ENCODE data around the gene HDAC5. TPM values are rescaled to one million over a fixed set of nuclear protein-coding genes. Genes with fewer than 3 reads are reported as not detected.

HDAC5 gene
- total RNA-seq, 1 donor from 2014 or later, result 55.3 TPM

GRCh38 chr17:44094701-44095387 is 28.6 kb downstream of the HDAC5 start:
- Histone ChIP-seq H3K36me3 (peaks cover 38% of the 10 kb centered on the region), H3K4me3 (no peak overlapping the region), H3K4me1 (peaks cover 28% of the 10 kb centered on the region), H3K27me3 (no peaks in the 10 kb centered on the region), H3K27ac (peak overlapping the region; percentile 90), H3K9me3 (no peaks in the 10 kb centered on the region)
- intact Hi-C loops (cut with DNase I), result no loop called here
- TF ChIP-seq, protein P1, sequence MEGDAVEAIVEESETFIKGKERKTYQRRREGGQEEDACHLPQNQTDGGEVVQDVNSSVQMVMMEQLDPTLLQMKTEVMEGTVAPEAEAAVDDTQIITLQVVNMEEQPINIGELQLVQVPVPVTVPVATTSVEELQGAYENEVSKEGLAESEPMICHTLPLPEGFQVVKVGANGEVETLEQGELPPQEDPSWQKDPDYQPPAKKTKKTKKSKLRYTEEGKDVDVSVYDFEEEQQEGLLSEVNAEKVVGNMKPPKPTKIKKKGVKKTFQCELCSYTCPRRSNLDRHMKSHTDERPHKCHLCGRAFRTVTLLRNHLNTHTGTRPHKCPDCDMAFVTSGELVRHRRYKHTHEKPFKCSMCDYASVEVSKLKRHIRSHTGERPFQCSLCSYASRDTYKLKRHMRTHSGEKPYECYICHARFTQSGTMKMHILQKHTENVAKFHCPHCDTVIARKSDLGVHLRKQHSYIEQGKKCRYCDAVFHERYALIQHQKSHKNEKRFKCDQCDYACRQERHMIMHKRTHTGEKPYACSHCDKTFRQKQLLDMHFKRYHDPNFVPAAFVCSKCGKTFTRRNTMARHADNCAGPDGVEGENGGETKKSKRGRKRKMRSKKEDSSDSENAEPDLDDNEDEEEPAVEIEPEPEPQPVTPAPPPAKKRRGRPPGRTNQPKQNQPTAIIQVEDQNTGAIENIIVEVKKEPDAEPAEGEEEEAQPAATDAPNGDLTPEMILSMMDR (IDR thresholded peaks at IDR 0.05), result no peak
- DNase-seq (no peak), ATAC-seq (no peak)

GRCh38 chr17:44093231-44093900 is 30.1 kb downstream of the HDAC5 start:
- H3K36me3 ChIP-seq, result peaks cover 51% of the 10 kb centered on the region
- no peaks in the 10 kb centered on the region for H3K27me3 ChIP-seq
- no peaks in the 10 kb centered on the region for H3K9me3 ChIP-seq
- H3K27ac ChIP-seq, result no peak overlapping the region
- peaks cover 28% of the 10 kb centered on the region for H3K4me1 ChIP-seq
- H3K4me3 ChIP-seq, result no peak overlapping the region
- intact Hi-C loops (cut with DNase I), result no loop called here
- TF ChIP-seq, protein P1 (IDR thresholded peaks at IDR 0.05), result no peak
- no peak for DNase-seq
- ATAC-seq, result no peak

GRCh38 chr17:44092051-44092450 is 31.4 kb downstream of the HDAC5 start:
- ATAC-seq (no peak), DNase-seq (no peak)
- intact Hi-C loops (cut with DNase I), result no loop called here
- Histone ChIP-seq H3K4me3 (no peak overlapping the region), H3K27ac (no peak overlapping the region), H3K27me3 (no peaks in the 10 kb centered on the region), H3K9me3 (no peaks in the 10 kb centered on the region), H3K36me3 (peaks cover 62% of the 10 kb centered on the region), H3K4me1 (peaks cover 17% of the 10 kb centered on the region)
- TF ChIP-seq, protein P1 (IDR thresholded peaks at IDR 0.05), result no peak

DNA sequence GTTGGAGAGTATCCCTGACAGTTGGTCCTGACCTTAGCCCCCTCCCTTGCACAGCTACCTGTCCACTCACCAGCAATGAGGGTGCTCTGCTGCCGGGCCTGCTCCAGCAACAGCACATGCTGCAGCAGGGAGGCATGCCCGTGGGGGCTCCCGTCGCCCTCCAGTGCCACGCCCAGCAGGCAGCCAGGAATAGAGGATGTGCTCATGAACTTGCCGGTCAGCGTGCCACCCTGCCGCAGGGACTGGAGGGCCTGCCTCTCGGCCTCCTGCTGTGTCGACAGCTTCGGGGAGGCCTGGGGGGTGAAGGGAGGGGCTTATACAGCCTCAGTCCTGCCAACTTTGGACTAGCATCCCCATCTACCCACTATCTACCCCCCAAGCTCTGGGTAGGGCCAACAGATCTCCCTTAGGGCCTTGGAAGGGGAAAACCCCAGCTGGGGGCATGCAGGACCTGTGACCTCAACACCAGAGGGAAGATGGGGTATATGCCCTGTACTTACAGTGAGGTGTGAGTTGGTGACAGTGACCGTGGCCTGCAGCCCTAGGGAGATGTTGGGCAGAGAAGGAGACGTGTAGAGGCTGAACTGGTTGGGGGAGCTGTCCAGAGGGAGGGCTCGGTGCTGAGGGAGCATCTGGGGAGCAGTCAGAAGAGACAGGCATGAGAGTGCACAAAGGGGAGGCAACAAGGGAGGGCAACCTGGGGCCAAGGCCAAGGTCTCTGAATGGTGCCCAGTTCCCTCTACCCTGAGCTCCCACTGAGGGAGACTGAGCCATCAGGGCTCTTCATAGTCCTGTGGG is 32.0 kb downstream of the HDAC5 start:
- TF ChIP-seq, protein P1 (IDR thresholded peaks at IDR 0.05), result no peak
- H3K9me3 ChIP-seq, result no peaks in the 10 kb centered on the region
- H3K4me1 ChIP-seq, result peaks cover 11% of the 10 kb centered on the region
- H3K27me3 ChIP-seq, result no peaks in the 10 kb centered on the region
- DNase-seq, result peak; percentile 36
- ATAC-seq, result no peak
- intact Hi-C loops (cut with DNase I), result no loop called here
- no peak overlapping the region for H3K4me3 ChIP-seq
- H3K27ac ChIP-seq, result no peak overlapping the region
- H3K36me3 ChIP-seq, result peaks cover 64% of the 10 kb centered on the region

- TF ChIP-seq, protein P1 (IDR thresholded peaks at IDR 0.05), result no peak
- H3K27ac ChIP-seq, result no peak overlapping the region
- no peaks in the 10 kb centered on the region for H3K9me3 ChIP-seq
- no peak for ATAC-seq
- H3K27me3 ChIP-seq, result no peaks in the 10 kb centered on the region
- no peak overlapping the region for H3K4me3 ChIP-seq
- H3K4me1 ChIP-seq, result no peaks in the 10 kb centered on the region
- H3K36me3 ChIP-seq, result peaks cover 90% of the 10 kb centered on the region
- intact Hi-C loops (cut with DNase I), result no loop called here
- no peak for DNase-seq
These were observed 35.2 kb downstream of the HDAC5 start for GRCh38 chr17:44088254-44088653.
